Activated T-cell treated with anti-CD3 and anti-CD28 coated beads, Interleukin-2, amount 50 U/mL, for 72 hours (primary cell): ENCODE data around the gene COX18. TPM values are rescaled to one million over a fixed set of nuclear protein-coding genes. Genes with fewer than 3 reads are reported as not detected.

Experiments used
- ATAC-seq, 2 donors: fragments of 150-1000 bp; cut with Tn5 transposase; replicated peaks in 1 of 2; 2 replicates each; pipeline ENCODE4 v1.10.0; 2021; ENCODE audit warnings: moderate library complexity in 2 of 2, mild to moderate bottlenecking in 1 of 2
- DNase-seq, 2 donors: peaks; one replicate each; pipeline ENCODE4 v3.0.0; 2021 to 2022; ENCODE audit warnings: mixed read lengths in 1 of 2
- H3K27ac Mint-ChIP-seq: one replicate; pipeline ENCODE4 v1.8.0; 2022; ENCODE audit warnings: mild to moderate bottlenecking, moderate library complexity, mixed read lengths
- H3K27me3 Mint-ChIP-seq: one replicate; pipeline ENCODE4 v1.8.0; 2022; ENCODE audit warnings: low read depth, mixed read lengths
- H3K36me3 Mint-ChIP-seq, 2 donors: one replicate each; pipeline ENCODE4 v1.8.0; 2022; ENCODE audit warnings: mixed read lengths in 2 of 2, mild to moderate bottlenecking in 1 of 2; ENCODE audit not compliant: insufficient read depth in 2 of 2
- H3K4me1 Mint-ChIP-seq: one replicate; pipeline ENCODE4 v1.8.0; 2022; ENCODE audit warnings: low read depth, mixed read lengths
- H3K4me3 Mint-ChIP-seq, 2 donors: one replicate each; pipeline ENCODE4 v1.8.0; 2022; ENCODE audit warnings: mild to moderate bottlenecking in 2 of 2, mixed read lengths in 2 of 2, moderate library complexity in 2 of 2
- H3K9me3 Mint-ChIP-seq, 2 donors: one replicate each; pipeline ENCODE4 v1.8.0; 2022; ENCODE audit warnings: mixed read lengths in 2 of 2
- total RNA-seq, 2 donors: library from RNA; stranded (reverse); gene quantifications; one replicate each; pipeline ENCODE4 v1.2.3, GENCODE V29; 2022

COX18 gene
- total RNA-seq, 2 donors from 2014 or later: 19.1 to 20.3 TPM

DNA sequence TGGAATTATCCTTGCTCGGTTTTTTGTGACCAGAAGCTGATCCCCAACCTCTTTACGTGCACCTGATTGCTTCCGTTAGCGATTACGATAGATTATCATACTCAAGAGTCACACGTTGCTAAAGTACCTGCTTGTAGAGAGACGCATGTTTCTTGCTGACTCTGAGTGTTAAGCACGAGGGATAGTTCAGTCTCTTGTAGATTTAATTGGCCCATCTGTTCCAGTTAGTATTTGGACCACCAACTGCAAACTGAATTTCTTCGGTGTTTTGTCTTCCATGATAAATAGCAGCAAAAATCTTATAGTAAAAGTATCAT is 516 bp upstream of the COX18 start:
- H3K9me3 Mint-ChIP-seq: no peaks in the 10 kb centered on the region
- H3K27ac Mint-ChIP-seq: peak overlapping the region; percentile 99
- DNase-seq (no peak), ATAC-seq (peak; percentile 6 to 17)
- H3K27me3 Mint-ChIP-seq: no peaks in the 10 kb centered on the region
- H3K4me1 Mint-ChIP-seq: peaks cover 36% of the 10 kb centered on the region
- H3K36me3 Mint-ChIP-seq: peaks cover 6 to 7% of the 10 kb centered on the region in 2 donors
- H3K4me3 Mint-ChIP-seq: peak overlapping the region; percentile 80 to 92

DNA sequence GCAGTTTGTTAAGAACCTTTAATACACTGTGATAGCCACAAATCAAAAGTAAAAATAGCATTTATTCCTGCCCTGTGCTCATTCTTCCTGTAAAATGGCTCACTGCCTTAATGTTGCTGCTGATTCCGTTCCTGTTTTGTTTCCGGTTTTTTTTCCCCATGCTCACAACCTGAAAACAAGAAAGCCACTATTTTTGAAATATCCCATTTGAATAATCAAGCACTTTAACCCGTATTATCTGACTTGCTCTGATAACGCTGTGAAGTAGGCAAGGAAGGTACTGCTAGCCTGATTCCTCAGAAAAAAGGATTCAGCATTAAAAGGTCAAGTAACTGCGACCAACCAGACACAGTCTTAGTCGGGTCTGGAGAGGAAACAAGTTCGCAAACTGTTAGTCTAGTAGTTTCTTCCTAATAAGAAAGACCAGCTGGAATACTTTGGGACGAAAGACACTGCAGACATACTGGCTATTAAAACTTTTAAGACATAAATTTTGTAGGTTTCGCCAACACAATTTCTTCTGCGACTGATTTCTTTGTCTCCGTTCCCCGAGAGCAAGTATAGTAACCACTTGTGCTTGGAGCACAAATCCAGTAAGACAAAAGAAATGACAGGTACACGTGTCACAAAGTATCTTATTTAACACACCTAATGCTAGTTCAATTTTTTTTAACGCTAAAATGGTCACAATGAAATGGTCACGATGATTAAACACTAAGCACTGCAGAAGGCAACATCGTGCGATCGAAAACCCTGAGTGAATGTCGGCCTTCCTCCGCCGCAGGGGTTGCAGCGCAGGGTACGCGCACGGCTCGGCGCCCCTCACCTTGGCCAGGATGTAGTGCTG is 802 bp downstream of the COX18 start:
- Mint-ChIP-seq H3K36me3 (peaks cover 10% of the 10 kb centered on the region in 2 donors), H3K4me1 (peaks cover 42% of the 10 kb centered on the region), H3K4me3 (peak overlapping the region; percentile 80 to 92), H3K9me3 (no peaks in the 10 kb centered on the region), H3K27ac (peak overlapping the region; percentile 99), H3K27me3 (no peaks in the 10 kb centered on the region)
- DNase-seq (no peak), ATAC-seq (peak in 1 of 2 donors; percentile 0)

DNA sequence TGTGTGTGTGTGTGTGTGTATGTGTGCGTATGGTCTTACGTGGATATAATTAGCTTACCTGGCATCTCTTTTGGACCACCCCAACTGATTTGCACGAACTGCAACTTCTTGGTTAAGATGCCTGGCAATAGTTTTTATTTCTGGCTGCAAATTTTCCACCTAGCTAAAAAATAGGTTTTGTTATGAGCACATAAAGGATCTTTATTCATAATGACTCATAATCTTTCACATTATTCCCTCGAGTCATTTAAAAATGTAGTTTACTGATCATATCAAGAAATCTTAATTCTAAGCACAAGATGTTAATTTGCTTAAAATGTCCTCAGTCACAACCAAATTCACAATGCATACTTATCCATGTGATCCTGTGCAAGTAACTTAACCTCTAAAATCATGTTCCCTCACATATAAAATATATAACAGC is 1.5 kb downstream of the COX18 start:
- peak overlapping the region; percentile 99 for H3K27ac Mint-ChIP-seq
- no peaks in the 10 kb centered on the region for H3K27me3 Mint-ChIP-seq
- ATAC-seq (peak in 1 of 2 donors; percentile 3), DNase-seq (peak; percentile 33 to 45)
- no peaks in the 10 kb centered on the region for H3K9me3 Mint-ChIP-seq
- H3K36me3 Mint-ChIP-seq: peaks cover 9 to 10% of the 10 kb centered on the region in 2 donors
- peak overlapping the region; percentile 80 to 92 for H3K4me3 Mint-ChIP-seq
- H3K4me1 Mint-ChIP-seq: peaks cover 42% of the 10 kb centered on the region

DNA sequence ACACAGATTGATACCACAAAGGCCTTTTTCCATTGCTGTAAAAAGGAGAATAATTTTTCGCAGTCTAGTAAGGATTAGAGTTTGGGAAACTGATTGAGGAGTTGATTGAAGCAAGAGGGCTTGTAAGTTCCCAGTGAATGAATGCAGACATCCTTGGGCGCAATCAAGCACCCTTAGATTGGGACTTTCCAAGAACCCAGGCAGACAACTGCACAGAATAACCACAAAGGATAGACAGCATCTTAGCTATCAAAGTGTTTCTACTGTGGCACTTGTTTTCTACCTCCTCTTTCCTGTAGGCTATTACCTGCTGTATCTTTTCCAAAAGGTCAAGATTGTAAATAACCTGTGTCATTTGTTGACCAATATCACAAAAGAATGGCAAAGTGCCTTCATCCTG is 2.6 kb downstream of the COX18 start:
- H3K9me3 Mint-ChIP-seq: no peaks in the 10 kb centered on the region

DNA sequence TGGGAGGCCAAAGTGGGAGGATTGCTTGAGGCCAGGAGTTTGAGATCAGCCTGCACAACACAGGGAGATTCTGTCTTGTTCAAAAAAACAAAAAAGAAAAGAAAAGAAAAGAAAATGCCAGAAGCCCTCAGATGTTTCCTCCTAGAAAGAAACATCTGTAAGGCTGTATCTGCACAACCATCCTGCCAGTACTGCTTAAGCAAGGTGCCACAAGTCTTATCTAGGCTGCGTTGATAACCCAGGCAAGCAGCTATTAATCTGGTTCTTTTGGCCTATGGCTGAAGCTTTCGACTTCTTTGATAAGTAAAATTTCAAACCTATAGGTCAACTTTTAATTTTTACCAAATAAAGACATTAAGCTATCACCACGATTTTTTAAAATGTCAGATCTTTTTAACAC is 3.1 kb downstream of the COX18 start:
- ATAC-seq (no peak), DNase-seq (no peak)
- H3K4me3 Mint-ChIP-seq: peak overlapping the region; percentile 38 to 92
- no peaks in the 10 kb centered on the region for H3K27me3 Mint-ChIP-seq
- H3K27ac Mint-ChIP-seq: peak overlapping the region; percentile 99
- no peaks in the 10 kb centered on the region for H3K9me3 Mint-ChIP-seq
- H3K36me3 Mint-ChIP-seq: peaks cover 10% of the 10 kb centered on the region in 2 donors
- peaks cover 42% of the 10 kb centered on the region for H3K4me1 Mint-ChIP-seq

More for the DNA sequence above, 2.6 kb downstream of the COX18 start:
- H3K4me3 Mint-ChIP-seq: peak overlapping the region; percentile 70 to 92
- H3K36me3 Mint-ChIP-seq: peaks cover 10% of the 10 kb centered on the region in 2 donors
- peaks cover 42% of the 10 kb centered on the region for H3K4me1 Mint-ChIP-seq
- H3K27ac Mint-ChIP-seq: peak overlapping the region; percentile 99
- DNase-seq (peak; percentile 7 to 34), ATAC-seq (no peak)
- H3K27me3 Mint-ChIP-seq: no peaks in the 10 kb centered on the region

DNA sequence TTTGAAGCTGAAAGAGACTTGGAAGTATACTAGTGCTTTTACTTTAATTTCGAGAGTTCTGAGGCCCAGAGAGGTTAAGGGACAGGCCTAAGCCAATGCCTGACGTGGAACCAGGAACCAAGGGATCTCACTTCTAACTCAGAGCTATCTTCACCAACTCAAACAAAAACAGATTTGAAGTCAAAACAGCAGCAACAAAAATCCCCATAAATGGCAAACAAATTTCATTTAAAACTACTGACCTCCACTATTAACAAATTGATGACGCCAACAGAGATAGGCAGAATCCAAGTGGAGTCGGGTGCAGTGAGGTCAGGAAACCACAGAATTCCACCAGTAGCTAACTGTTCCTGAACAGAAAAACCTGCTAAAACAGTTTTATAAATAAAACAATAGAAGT is 5.0 kb downstream of the COX18 start:
- no peaks in the 10 kb centered on the region for H3K9me3 Mint-ChIP-seq
- ATAC-seq (no peak), DNase-seq (no peak)
- H3K4me3 Mint-ChIP-seq: peak overlapping the region in 1 of 2 donors; percentile 22
- peaks cover 12 to 17% of the 10 kb centered on the region in 2 donors for H3K36me3 Mint-ChIP-seq
- H3K4me1 Mint-ChIP-seq: peaks cover 35% of the 10 kb centered on the region
- H3K27ac Mint-ChIP-seq: peak overlapping the region; percentile 87
- no peaks in the 10 kb centered on the region for H3K27me3 Mint-ChIP-seq

DNA sequence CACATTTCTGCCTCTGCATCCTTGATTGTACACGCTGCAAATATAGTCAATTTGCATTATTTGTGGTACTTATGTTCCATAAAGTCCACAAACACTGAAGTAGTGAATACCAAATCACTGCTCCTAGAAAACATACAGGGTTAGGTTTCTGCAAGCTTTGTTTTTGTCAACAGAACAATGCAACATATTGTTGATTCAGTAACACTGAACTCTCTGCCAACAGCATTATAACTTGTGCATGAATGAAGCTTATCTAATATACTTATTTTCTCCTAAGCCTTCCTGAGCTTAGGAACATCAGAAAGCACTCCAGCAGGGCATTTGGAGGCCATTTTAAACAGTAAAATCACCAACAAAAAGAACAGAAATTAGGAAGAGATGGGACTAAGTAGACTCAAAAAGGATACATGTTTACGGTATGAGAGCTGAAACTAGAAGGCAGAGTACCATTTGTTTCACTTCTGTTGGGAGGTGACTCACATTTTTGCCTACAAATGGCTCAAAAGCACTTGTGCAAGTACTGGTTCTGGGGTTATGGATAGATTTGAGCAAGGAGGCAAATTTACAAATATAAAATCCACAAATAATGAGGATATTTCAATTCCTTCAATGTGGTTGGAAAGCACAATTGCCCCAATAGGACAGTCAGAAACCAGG is 14.1 kb downstream of the COX18 start:
- no peaks in the 10 kb centered on the region for H3K27me3 Mint-ChIP-seq
- peak overlapping the region; percentile 21 to 70 for H3K4me3 Mint-ChIP-seq
- peak overlapping the region; percentile 86 for H3K27ac Mint-ChIP-seq
- peaks cover 26% of the 10 kb centered on the region for H3K4me1 Mint-ChIP-seq
- no peaks in the 10 kb centered on the region for H3K9me3 Mint-ChIP-seq
- H3K36me3 Mint-ChIP-seq: peaks cover 0 to 19% of the 10 kb centered on the region in 2 donors
- peak; percentile 78 to 82 for ATAC-seq
- peak in 1 of 2 donors; percentile 3 for DNase-seq

DNA sequence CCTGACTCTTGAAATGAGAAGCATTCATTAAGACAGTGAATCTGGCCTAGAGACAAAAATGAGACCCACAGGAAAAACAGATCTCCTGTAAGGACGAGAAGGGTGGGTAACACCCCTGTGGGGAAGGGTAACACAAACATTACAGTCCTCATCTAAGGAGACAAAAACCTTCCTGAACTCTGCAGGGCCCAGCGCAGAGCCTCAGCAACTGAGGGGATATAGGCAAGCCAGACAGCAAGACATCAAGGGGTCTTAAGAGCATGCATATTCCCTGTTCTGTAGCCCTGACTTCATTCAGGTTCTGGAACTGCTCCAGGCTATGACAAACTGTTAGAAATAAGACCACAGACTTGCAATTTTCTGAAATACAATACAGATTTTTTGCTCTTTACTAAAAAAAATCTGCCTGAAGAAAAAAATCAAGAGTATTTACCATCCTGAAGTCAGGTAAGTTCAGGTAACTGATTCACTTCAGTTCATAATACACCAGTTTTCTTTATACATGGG is 15.5 kb downstream of the COX18 start:
- H3K4me3 Mint-ChIP-seq: no peak overlapping the region
- peaks cover 26% of the 10 kb centered on the region for H3K4me1 Mint-ChIP-seq
- DNase-seq (no peak), ATAC-seq (no peak)
- peaks cover 0 to 17% of the 10 kb centered on the region in 2 donors for H3K36me3 Mint-ChIP-seq
- no peaks in the 10 kb centered on the region for H3K9me3 Mint-ChIP-seq
- peak overlapping the region; percentile 50 for H3K27ac Mint-ChIP-seq
- no peaks in the 10 kb centered on the region for H3K27me3 Mint-ChIP-seq

DNA sequence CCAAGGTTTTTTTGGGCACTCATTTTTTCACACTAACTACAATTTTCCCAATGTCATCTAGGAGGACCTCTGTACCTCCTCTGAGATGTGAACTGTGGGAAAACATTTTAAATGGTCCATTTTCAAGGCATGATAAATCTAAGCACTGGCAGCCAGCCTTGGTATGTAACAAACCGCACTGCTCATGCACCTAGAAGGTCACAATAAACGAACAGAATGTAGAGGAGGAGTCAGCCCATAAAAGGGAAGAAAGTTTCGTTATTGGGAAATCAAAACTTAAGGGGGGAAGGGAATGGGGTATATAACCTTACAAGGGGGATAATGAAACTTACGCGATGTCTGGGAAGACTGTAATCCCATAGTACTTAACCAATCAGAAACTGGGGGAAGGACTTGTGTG is 16.4 kb downstream of the COX18 start:
- peaks cover 0 to 17% of the 10 kb centered on the region in 2 donors for H3K36me3 Mint-ChIP-seq
- H3K4me3 Mint-ChIP-seq: no peak overlapping the region
- no peaks in the 10 kb centered on the region for H3K27me3 Mint-ChIP-seq
- DNase-seq (no peak), ATAC-seq (no peak)
- no peak overlapping the region for H3K27ac Mint-ChIP-seq
- H3K4me1 Mint-ChIP-seq: peaks cover 26% of the 10 kb centered on the region
- no peaks in the 10 kb centered on the region for H3K9me3 Mint-ChIP-seq

DNA sequence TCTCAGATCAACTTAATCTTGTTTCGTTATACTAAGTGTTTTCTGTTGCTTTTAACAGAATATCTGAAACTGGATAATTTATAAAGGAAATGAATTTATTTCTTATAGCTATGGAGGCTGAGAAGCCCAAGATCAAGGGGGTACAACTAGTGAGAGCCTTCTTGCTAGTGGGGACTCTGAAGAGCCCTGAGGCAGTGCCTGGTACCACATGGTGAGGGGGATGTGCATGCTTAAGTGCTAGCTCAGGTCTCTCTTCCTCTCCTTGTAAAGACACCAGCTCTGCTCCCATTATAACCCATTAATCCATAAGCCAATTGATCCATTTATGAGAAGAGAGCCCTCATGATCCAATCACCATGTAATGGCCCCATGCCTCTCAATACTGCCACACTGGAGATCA is 17.9 kb downstream of the COX18 start:
- no peak overlapping the region for H3K27ac Mint-ChIP-seq
- no peaks in the 10 kb centered on the region for H3K9me3 Mint-ChIP-seq
- no peak overlapping the region for H3K4me3 Mint-ChIP-seq
- ATAC-seq: no peak
- H3K27me3 Mint-ChIP-seq: no peaks in the 10 kb centered on the region
- peaks cover 25% of the 10 kb centered on the region for H3K4me1 Mint-ChIP-seq
- peaks cover 0 to 13% of the 10 kb centered on the region in 2 donors for H3K36me3 Mint-ChIP-seq
- no peak for DNase-seq

DNA sequence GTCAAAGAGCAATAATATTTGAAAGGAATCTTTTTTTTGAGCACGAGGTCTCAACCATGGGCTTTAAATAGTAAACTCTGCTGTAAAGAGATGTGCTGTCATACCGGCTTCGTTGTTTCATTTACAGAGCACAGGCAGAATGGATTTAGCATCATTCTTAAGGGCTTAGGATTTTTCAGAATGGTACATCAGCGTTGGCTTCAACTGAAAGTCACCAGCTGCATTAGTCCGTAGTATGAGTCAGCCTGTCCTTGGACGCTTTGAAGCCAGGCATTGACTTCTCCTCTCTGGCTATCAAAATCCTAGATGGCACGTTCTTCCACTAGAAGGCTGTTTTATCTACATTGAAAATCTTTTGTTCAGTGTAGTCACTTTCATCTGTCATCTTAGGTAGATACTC is 23.6 kb downstream of the COX18 start:
- Mint-ChIP-seq H3K4me3 (no peak overlapping the region), H3K4me1 (no peaks in the 10 kb centered on the region), H3K9me3 (no peaks in the 10 kb centered on the region), H3K27ac (no peak overlapping the region), H3K36me3 (peaks cover 0 to 2% of the 10 kb centered on the region in 2 donors), H3K27me3 (no peaks in the 10 kb centered on the region)
- ATAC-seq (no peak), DNase-seq (no peak)

DNA sequence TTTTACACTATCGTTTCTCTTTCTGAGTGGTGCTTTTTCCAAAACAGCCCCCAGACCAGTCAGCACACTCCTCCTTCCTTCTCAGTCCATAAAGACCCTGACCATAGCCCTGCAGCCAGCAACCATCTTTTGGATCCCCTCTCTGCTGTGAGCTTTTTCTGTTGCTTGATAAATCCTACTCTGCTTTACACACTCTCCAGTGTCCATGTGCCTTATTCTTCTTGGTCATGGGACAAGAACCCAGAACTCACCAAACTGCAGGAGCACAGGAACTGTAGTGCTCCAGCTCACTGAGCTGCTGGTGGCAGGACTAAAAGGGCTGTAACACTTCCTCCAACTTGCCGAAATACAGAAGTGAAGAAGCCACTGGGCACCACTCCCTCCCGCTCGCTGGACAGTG is 32.5 kb downstream of the COX18 start:
- no peak for ATAC-seq
- DNase-seq: no peak
- Mint-ChIP-seq H3K36me3 (peaks cover 5 to 10% of the 10 kb centered on the region in 2 donors), H3K9me3 (peaks cover 4 to 8% of the 10 kb centered on the region in 2 donors), H3K27me3 (peaks cover 5% of the 10 kb centered on the region), H3K4me1 (peaks cover 25% of the 10 kb centered on the region), H3K27ac (no peak overlapping the region), H3K4me3 (no peak overlapping the region)

DNA sequence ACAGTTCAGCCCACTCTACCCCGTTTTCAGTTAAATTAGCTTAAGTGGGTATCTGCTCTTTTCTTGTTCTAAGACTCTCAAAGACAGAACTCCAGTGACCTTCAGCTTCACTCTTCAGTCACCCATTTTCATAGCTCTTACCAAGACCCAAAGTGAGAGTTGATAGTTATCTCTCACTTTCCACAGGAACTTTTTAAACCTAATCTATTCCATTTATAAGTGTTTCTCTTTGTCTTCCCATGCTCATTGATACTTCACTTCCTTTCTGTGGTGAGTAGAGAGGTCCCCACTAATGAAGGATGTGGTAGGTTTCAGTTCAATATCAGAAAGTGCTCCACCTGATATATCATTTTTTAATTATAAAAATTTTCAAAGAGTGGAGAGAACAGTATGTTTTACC is 33.4 kb downstream of the COX18 start:
- ATAC-seq: no peak
- Mint-ChIP-seq H3K27me3 (peaks cover 5% of the 10 kb centered on the region), H3K4me3 (no peak overlapping the region), H3K36me3 (peaks cover 5 to 10% of the 10 kb centered on the region in 2 donors), H3K4me1 (peaks cover 25% of the 10 kb centered on the region), H3K9me3 (peaks cover 4 to 8% of the 10 kb centered on the region in 2 donors), H3K27ac (no peak overlapping the region)
- no peak for DNase-seq
